GM12878 (cell line): ENCODE data around the gene ZNF512B. TPM values are rescaled to one million over a fixed set of nuclear protein-coding genes. Genes with fewer than 3 reads are reported as not detected.

ENCODE experiments used
- ATAC-seq: fragments of 200-7000 bp; cut with Tn5 transposase; 3 replicates; pipeline ENCODE4 v1.9.1; 2020; ENCODE audit warnings: mild to moderate bottlenecking, moderate library complexity
- BruUV-seq: library from RNA; stranded (reverse); fragments of 400-500 nt; replicated peaks from 2 replicates; lab custom pipeline; 2021; lab: Mats Ljungman, UMichigan
- CTCF ChIA-PET: fragments of 300-600 bp; sonication (Branson Sonifier 250); formaldehyde crosslinking; extraction: SDS; loops from one replicate; lab custom pipeline; 2021; ENCODE audit warnings: inconsistent platforms; lab: Yijun Ruan, JAX
- POLR2A ChIA-PET: fragments of 350-600 bp; formaldehyde crosslinking; extraction: SDS; loops from one replicate; lab custom pipeline; 2021; ENCODE audit warnings: inconsistent platforms; lab: Charles Lee
- RAD21 ChIA-PET: fragments of 300-600 bp; sonication (Branson Sonifier 250); formaldehyde crosslinking; loops from one replicate; lab custom pipeline; 2023; ENCODE audit warnings: antibody characterized with exemption; ENCODE audit not compliant: unreplicated experiment; lab: Charles Lee
- SMC1A ChIA-PET: fragments of 300-600 bp; sonication (Branson Sonifier 250); formaldehyde crosslinking; loops from one replicate; lab custom pipeline; 2023; ENCODE audit not compliant: unreplicated experiment, uncharacterized antibody; lab: Charles Lee
- DNase-seq: peaks from one replicate; pipeline ENCODE4 v3.0.0-alpha.2; 2011; ENCODE audit warnings: low read depth, low spot score
- FAIRE-seq: peaks from 3 replicates; lab custom pipeline; 2011; peaks lifted over from hg19 to GRCh38; lab: Jason Lieb, UNC
- H2AFZ ChIP-seq: 2 replicates; pipeline ENCODE4 v1.6.0; 2011; ENCODE audit warnings: low read depth, low read length, control low read depth; ENCODE audit not compliant: control insufficient read depth
- H3K27ac ChIP-seq: 2 replicates; pipeline ENCODE4 v1.5.1; 2011; ENCODE audit warnings: control low read depth; ENCODE audit not compliant: control insufficient read depth, insufficient read depth
- H3K27me3 ChIP-seq, 2 experiments: replicated peaks in 1 of 2; 2 replicates each; pipeline versions ENCODE4 v1.6.0 to v1.6.1; 2011; ENCODE audit warnings: low read length in 1 of 2; ENCODE audit not compliant: control insufficient read depth in 2 of 2, insufficient read depth in 2 of 2
- H3K36me3 ChIP-seq, 2 experiments: 2 replicates each; pipeline ENCODE4 v1.5.1; 2011; ENCODE audit warnings: low read length in 1 of 2; ENCODE audit not compliant: control insufficient read depth in 2 of 2, insufficient read depth in 2 of 2
- H3K4me1 ChIP-seq: 2 replicates; pipeline ENCODE4 v1.6.1; 2011; ENCODE audit warnings: mild to moderate bottlenecking, low read length, moderate library complexity, mixed read lengths; ENCODE audit not compliant: control insufficient read depth, insufficient read depth
- H3K4me2 ChIP-seq: 2 replicates; pipeline ENCODE4 v1.6.0; 2011; ENCODE audit warnings: control low read depth; ENCODE audit not compliant: control insufficient read depth, insufficient read depth
- H3K4me3 ChIP-seq: fragments of 200-600 bp; sonication (generic); 2 replicates; pipeline ENCODE4 v1.5.1; 2016
- H3K79me2 ChIP-seq: 2 replicates; pipeline ENCODE4 v1.6.0; 2011; ENCODE audit warnings: low read length; ENCODE audit not compliant: control insufficient read depth, insufficient read depth
- H3K9ac ChIP-seq: 2 replicates; pipeline ENCODE4 v1.8.0; 2011; ENCODE audit warnings: low read length, control low read depth, mixed read lengths; ENCODE audit not compliant: control insufficient read depth, insufficient read depth
- H3K9me3 ChIP-seq: replicated peaks from 3 replicates; pipeline ENCODE4 v1.5.1; 2011; ENCODE audit warnings: mild to moderate bottlenecking, low read length; ENCODE audit not compliant: control insufficient read depth, insufficient read depth
- H4K20me1 ChIP-seq: 2 replicates; pipeline ENCODE4 v1.6.0; 2011; ENCODE audit not compliant: control insufficient read depth, insufficient read depth
- CEBPB ChIP-seq, 2 experiments: fragments of 150-350 bp in 1 of 2; IDR thresholded peaks; 2 replicates each; pipeline ENCODE4 v1.6.1; 2012 to 2014; ENCODE audit warnings: low read depth in 2 of 2, low read length in 2 of 2, borderline replicate concordance in 1 of 2, inconsistent platforms in 1 of 2
- CHD1 ChIP-seq: IDR thresholded peaks from 2 replicates; pipeline ENCODE4 v1.6.1; 2012; ENCODE audit warnings: low read depth, low read length, improper control_type of control experiment
- HDGF ChIP-seq: fragments of 450-650 bp; IDR thresholded peaks from 2 replicates; pipeline ENCODE4 v1.6.1; 2016; ENCODE audit warnings: antibody characterized with exemption
- MEF2A ChIP-seq: IDR thresholded peaks from 2 replicates; pipeline ENCODE4 v1.6.1; 2011; ENCODE audit warnings: low read depth, mild to moderate bottlenecking, low read length, moderate library complexity; ENCODE audit not compliant: insufficient read depth
- MTA3 ChIP-seq: IDR thresholded peaks from 2 replicates; pipeline ENCODE4 v1.6.1; 2012; ENCODE audit warnings: low read length, inconsistent platforms, borderline replicate concordance
- POLR2A ChIP-seq: IDR thresholded peaks from 2 replicates; pipeline ENCODE4 v1.6.1; 2011; ENCODE audit warnings: low read depth, mild to moderate bottlenecking, low read length
- PRDM15 ChIP-seq: fragments of 450-650 bp; formaldehyde crosslinking; IDR thresholded peaks from 2 replicates; pipeline ENCODE4 v1.4.0; 2020; ENCODE audit warnings: mild to moderate bottlenecking, moderate library complexity
- RAD21 ChIP-seq: IDR thresholded peaks from 2 replicates; pipeline ENCODE4 v1.6.1; 2011; ENCODE audit warnings: mild to moderate bottlenecking, low read depth, low read length, moderate library complexity; ENCODE audit not compliant: insufficient read depth
- RAD51 ChIP-seq: fragments of 450-650 bp; IDR thresholded peaks from 2 replicates; pipeline ENCODE4 v1.6.1; 2016; ENCODE audit warnings: moderate library complexity, mild to moderate bottlenecking, inconsistent platforms
- RB1 ChIP-seq: fragments of 450-650 bp; formaldehyde crosslinking; IDR thresholded peaks from 2 replicates; pipeline ENCODE4 v1.6.1; 2017; ENCODE audit warnings: mild to moderate bottlenecking, borderline replicate concordance
- SP1 ChIP-seq: IDR thresholded peaks from one replicate; pipeline ENCODE4 v1.6.1; 2011; ENCODE audit warnings: low read depth, low read length
- STAT3 ChIP-seq: IDR thresholded peaks from 2 replicates; pipeline ENCODE4 v1.6.1; 2011; ENCODE audit warnings: low read depth, low read length, improper control_type of control experiment
- TCF12 ChIP-seq: IDR thresholded peaks from 2 replicates; pipeline ENCODE4 v1.6.1; 2011; ENCODE audit warnings: low read depth, mild to moderate bottlenecking, low read length
- TCF7 ChIP-seq: IDR thresholded peaks from 2 replicates; pipeline ENCODE4 v1.6.1; 2014; ENCODE audit warnings: antibody characterized with exemption, borderline replicate concordance
- YY1 ChIP-seq: IDR thresholded peaks from 2 replicates; pipeline ENCODE4 v1.6.1; 2011; ENCODE audit warnings: low read depth, mild to moderate bottlenecking, low read length
- ZNF622 ChIP-seq: fragments of 450-650 bp; IDR thresholded peaks from 2 replicates; pipeline ENCODE4 v1.6.1; 2017; ENCODE audit warnings: mild to moderate bottlenecking, inconsistent platforms
- WGBS: methylation state at CpG from one replicate; pipeline ENCODE4 v1.1.6; 2016; ENCODE audit warnings: low lambda C conversion rate; ENCODE audit not compliant: insufficient replicate concordance, insufficient coverage; ENCODE audit errors: missing lambda C conversion rate; 5-methylcytosine and 5-hydroxymethylcytosine counted together
- in situ Hi-C: fragments of 300-500 bp; cut with MboI; formaldehyde crosslinking; loops from 9 replicates; pipeline ENCODE4 v1.14.3; 2018; ENCODE audit warnings: mixed read lengths
- intact Hi-C: fragments of 100-400 bp; cut with micrococcal nuclease; formaldehyde crosslinking; loops from one replicate; pipeline ENCODE4 v1.14.2; 2022; ENCODE audit not compliant: unreplicated experiment
- polyA plus RNA-seq, 11 experiments: library from polyadenylated mRNA; depleted of rRNA in 4 of 11; unstranded in 6 of 11; stranded (reverse) in 5 of 11; fragments of >200 nt; fragmentation: Nextera tagmentation in 4 of 11; fragmentation: Illumina TruSeq in 1 of 11; extraction: Ambion mirVana in 4 of 11; extraction: Trizol in 1 of 11; gene quantifications; 1 replicate in 1 of 11; 2 replicates in 10 of 11; pipeline versions ENCODE4 v1.2.1 to v1.2.3, GENCODE V29; 2011 to 2016; ENCODE audit warnings: inconsistent platforms in 2 of 11, missing spikeins in 2 of 11, low read depth in 1 of 11
- total RNA-seq, 4 experiments: library from RNA; depleted of rRNA in 3 of 4; stranded (reverse); fragments of >200 nt in 3 of 4; fragmentation: Illumina TruSeq in 1 of 4; extraction: Trizol in 1 of 4; gene quantifications; 2 replicates each; pipeline versions ENCODE4 v1.2.1 to v1.2.3, GENCODE V29; 2013 to 2021

ZNF512B gene
- total and polyA plus RNA-seq, 10 of the 15 experiments (the other 5 are each of a cell fraction or from before 2014, with no cell fraction given) = 0.06 to 23.9 (median 4.0) TPM

GRCh38 chr20:63978319-63979228, 8.8 kb upstream of the ZNF512B start (continued):
- TF ChIP-seq RB1 (0 out of 2 replicates have a peak, but pooled peaks have one; percentile 75), CHD1 (0 out of 2 replicates have a peak, but pooled peaks have one; percentile 18), YY1 (no peak)
- TF ChIP-seq, all 136 proteins: peak for 44

- peak overlapping the region; percentile 92 for H3K27ac ChIP-seq
- in situ Hi-C loops = no loop called here
- H3K4me3 ChIP-seq = peak overlapping the region; percentile 96
- ChIA-PET SMC1A (no interaction called here), RAD21 (interaction anchor here (0.5 to 1.0 kb wide), 4 partner anchors 53 to 101 kb away, joined by 3 to 8 read pairs (median 6); partner anchors contain the start of genes OPRL1, RGS19 and TCEA2), POLR2A (interaction anchor here (0.6 to 1.3 kb wide), 2 partner anchors 62 to 343 kb away, joined by 3 read pairs; no protein-coding TSS in a partner anchor), CTCF (interaction anchor here (0.7 to 1.6 kb wide), 3 partner anchors 61 to 270 kb away, joined by 3 to 7 read pairs (median 4); partner anchors contain the start of genes ARFRP1 and ZGPAT)
- peak overlapping the region; percentile 68 for H3K9ac ChIP-seq
- no TSS peak for BruUV-seq
- peaks cover 7 to 15% of the 10 kb centered on the region in 2 experiments; a peak in 3 of 4 replicates for H3K36me3 ChIP-seq
- H4K20me1 ChIP-seq = no peaks in the 10 kb centered on the region
- H3K9me3 ChIP-seq = no peaks in the 10 kb centered on the region
- no peak for DNase-seq
- H3K4me2 ChIP-seq = peak overlapping the region; percentile 93
- intact Hi-C loops = no loop called here
- H3K79me2 ChIP-seq = peaks cover 50% of the 10 kb centered on the region
- 72% methylated on average over 16 of the region's 16 CpGs for WGBS
- H2AFZ ChIP-seq = no peak overlapping the region
- ATAC-seq = peak; percentile 10
- H3K27me3 ChIP-seq = no peaks in the 10 kb centered on the region
- H3K4me1 ChIP-seq = peaks cover 23% of the 10 kb centered on the region
- FAIRE-seq = no peak
- TF ChIP-seq SP1 = no peak
- no peak for TF ChIP-seq HDGF
- no peak for TF ChIP-seq TCF12
- peak; percentile 62 for TF ChIP-seq POLR2A
- TF ChIP-seq MTA3 = no peak
- TF ChIP-seq ZNF622 = no peak
- no peak for TF ChIP-seq CEBPB (IDR thresholded peaks at IDR 0.05; ENCODE audit: borderline replicate concordance in 1 of 2, low read depth in 2 of 2, low read length in 2 of 2)
- TF ChIP-seq PRDM15 (CRISPR knock-in tag) = no peak
- no peak for TF ChIP-seq TCF7
- no peak for TF ChIP-seq RAD21
- no peak for TF ChIP-seq MEF2A
- TF ChIP-seq STAT3 = no peak
- TF ChIP-seq RAD51 = no peak
These were observed 8.1 kb upstream of the ZNF512B start for GRCh38 chr20:63977739-63978276.
